K562 (cell line): Measurements from ENCODE around the gene DVL2. TPM values are rescaled to one million over a fixed set of nuclear protein-coding genes. Genes with fewer than 3 reads are reported as not detected.

Experiments used
- ATAC-seq: fragments of 200-7000 bp; cut with Tn5 transposase; 3 replicates; pipeline ENCODE4 v1.9.1; 2020; ENCODE audit warnings: moderate library complexity
- BruUV-seq: library from RNA; stranded (reverse); fragments of 400-500 nt; replicated peaks from 2 replicates; lab custom pipeline; 2021; lab: Mats Ljungman, UMichigan
- CTCF ChIA-PET: fragments of 300-600 bp; formaldehyde crosslinking; extraction: SDS; loops from one replicate; lab custom pipeline; 2021; ENCODE audit warnings: low intra/inter-chr PET ratio; lab: Yijun Ruan, JAX
- POLR2A ChIA-PET: fragments of 300-600, 350-650 bp; sonication (Branson Sonifier 250); formaldehyde crosslinking; extraction: SDS; loops from one replicate; lab custom pipeline; 2021; ENCODE audit warnings: antibody characterized with exemption, inconsistent platforms; lab: Yijun Ruan, JAX
- DNase-seq, 4 experiments: peaks; one replicate each; pipeline versions ENCODE4 v3.0.0 to v3.0.0-alpha.2; 2011 to 2018; ENCODE audit warnings: low spot score in 3 of 4, mixed read lengths in 3 of 4; ENCODE audit errors: extremely low read depth in 1 of 4
- FAIRE-seq: peaks from 2 replicates; lab custom pipeline; 2011; peaks lifted over from hg19 to GRCh38; lab: Jason Lieb, UNC
- H2AFZ ChIP-seq: 2 replicates; pipeline ENCODE4 v1.6.0; 2011; ENCODE audit warnings: low read depth, low read length, control low read depth, inconsistent platforms
- H3K27ac ChIP-seq: fragments of 200-600 bp; 3 replicates; pipeline ENCODE4 v1.8.0; 2011; ENCODE audit warnings: low read depth, mild to moderate bottlenecking, control low read depth, inconsistent platforms, low read length, moderate library complexity, mixed read lengths; ENCODE audit errors: extremely low read depth
- H3K27me3 ChIP-seq, 2 experiments: fragments of 300-600 bp in 1 of 2; 2 replicates in 1 of 2; 3 replicates in 1 of 2; pipeline versions ENCODE4 v1.6.0 to v1.8.0; 2011; ENCODE audit warnings: inconsistent platforms in 2 of 2, low read length in 2 of 2, mild to moderate bottlenecking in 1 of 2, mixed read lengths in 1 of 2, moderate library complexity in 1 of 2; ENCODE audit not compliant: control insufficient read depth in 2 of 2, insufficient read depth in 2 of 2
- H3K36me3 ChIP-seq: fragments of 300-600 bp; 3 replicates; pipeline ENCODE4 v1.8.0; 2011; ENCODE audit warnings: mild to moderate bottlenecking, low read length, inconsistent platforms; ENCODE audit not compliant: control insufficient read depth, insufficient read depth
- H3K4me1 ChIP-seq, 2 experiments: fragments of 200-600 bp in 1 of 2; replicated peaks in 1 of 2; 2 replicates in 1 of 2; 3 replicates in 1 of 2; pipeline versions ENCODE4 v1.5.1 to v1.8.0; 2011; ENCODE audit warnings: inconsistent platforms in 2 of 2, low read length in 2 of 2, mild to moderate bottlenecking in 1 of 2, mixed read lengths in 1 of 2, moderate library complexity in 1 of 2; ENCODE audit not compliant: control insufficient read depth in 2 of 2, insufficient read depth in 2 of 2
- H3K4me2 ChIP-seq: 2 replicates; pipeline ENCODE4 v1.6.1; 2011; ENCODE audit warnings: low read length, control low read depth, inconsistent platforms, mixed read lengths; ENCODE audit not compliant: insufficient read depth
- H3K4me3 ChIP-seq: fragments of 200-600 bp; sonication (generic), shearing (Covaris generic); 2 replicates; pipeline ENCODE4 v1.5.1; 2016; ENCODE audit warnings: control low read depth, inconsistent platforms
- H3K79me2 ChIP-seq: fragments of 200-600 bp; 3 replicates; pipeline ENCODE4 v1.8.0; 2011; ENCODE audit warnings: low read length, inconsistent platforms; ENCODE audit not compliant: control insufficient read depth, insufficient read depth
- H3K9ac ChIP-seq, 2 experiments: 2 replicates each; pipeline versions ENCODE4 v1.6.0 to v1.6.1; 2011; ENCODE audit warnings: low read depth in 2 of 2, low read length in 2 of 2, control low read depth in 1 of 2, inconsistent platforms in 1 of 2, mild to moderate bottlenecking in 1 of 2, mixed read lengths in 1 of 2; ENCODE audit not compliant: insufficient read depth in 1 of 2
- H3K9me1 ChIP-seq: one replicate; pipeline ENCODE4 v1.6.0; 2011; ENCODE audit warnings: inconsistent platforms, mild to moderate bottlenecking, low read length, moderate library complexity; ENCODE audit not compliant: control insufficient read depth, insufficient read depth
- H3K9me3 ChIP-seq: replicated peaks from 2 replicates; pipeline ENCODE4 v1.5.1; 2011; ENCODE audit warnings: low read depth, low read length, inconsistent platforms; ENCODE audit not compliant: control insufficient read depth, insufficient read depth
- H4K20me1 ChIP-seq: replicated peaks from 2 replicates; pipeline ENCODE4 v1.6.1; 2011; ENCODE audit warnings: low read length, inconsistent platforms, mixed read lengths; ENCODE audit not compliant: control insufficient read depth, insufficient read depth
- DACH1 ChIP-seq: fragments of 450-650 bp; IDR thresholded peaks from 2 replicates; pipeline ENCODE4 v1.6.1; 2018; ENCODE audit not compliant: partially characterized antibody
- FOS ChIP-seq: IDR thresholded peaks from 3 replicates; pipeline ENCODE4 v1.6.1; 2011; ENCODE audit not compliant: insufficient read length; ENCODE audit errors: extremely low read depth
- FOSL1 ChIP-seq: fragments of 200-800 bp; sonication (Bioruptor generic); conservative IDR thresholded peaks from 2 replicates; pipeline ENCODE4 v1.6.1; 2016; ENCODE audit warnings: missing genetic modification characterization, missing compliant biosample characterization
- MEF2D ChIP-seq: conservative IDR thresholded peaks from 2 replicates; pipeline ENCODE4 v1.6.1; 2016; ENCODE audit warnings: low read depth, missing genetic modification characterization, missing compliant biosample characterization
- NEUROD1 ChIP-seq: fragments of 150-350 bp; IDR thresholded peaks from 2 replicates; pipeline ENCODE4 v1.6.1; 2014; ENCODE audit warnings: borderline replicate concordance, low read length, low read depth; ENCODE audit not compliant: partially characterized antibody
- NFE2L1 ChIP-seq: fragments of 450-650 bp; IDR thresholded peaks from 2 replicates; pipeline ENCODE4 v1.6.1; 2016; ENCODE audit warnings: missing genetic modification characterization, low read depth, mild to moderate bottlenecking, missing compliant biosample characterization, moderate library complexity, borderline replicate concordance
- NR2F6 ChIP-seq: fragments of 450-650 bp; formaldehyde crosslinking; IDR thresholded peaks from 2 replicates; pipeline ENCODE4 v1.4.0; 2020; ENCODE audit warnings: mild to moderate bottlenecking
- RBM34 ChIP-seq: fragments of 200-400 bp; formaldehyde crosslinking; IDR thresholded peaks from 2 replicates; pipeline ENCODE4 v1.6.1; 2018; ENCODE audit warnings: low read length, borderline replicate concordance; ENCODE audit not compliant: insufficient read depth
- SP1 ChIP-seq: sonication (generic); formaldehyde crosslinking; IDR thresholded peaks from 2 replicates; pipeline ENCODE4 v1.8.1; 2022; ENCODE audit warnings: mild to moderate bottlenecking, missing genetic modification reagents
- SREBF1 ChIP-seq: fragments of 150-350 bp; IDR thresholded peaks from 2 replicates; pipeline ENCODE4 v1.6.1; 2014; ENCODE audit warnings: antibody characterized with exemption, low read depth, low read length, borderline replicate concordance
- ZKSCAN1 ChIP-seq: fragments of 150-350 bp; IDR thresholded peaks from 2 replicates; pipeline ENCODE4 v1.6.1; 2016; ENCODE audit warnings: low read depth, low read length
- ZNF347 ChIP-seq: fragments of 450-650 bp; formaldehyde crosslinking; IDR thresholded peaks from 2 replicates; pipeline ENCODE4 v1.4.0; 2020; ENCODE audit warnings: low read depth, mild to moderate bottlenecking, moderate library complexity
- ZNF75A ChIP-seq: fragments of 450-650 bp; formaldehyde crosslinking; IDR thresholded peaks from 2 replicates; pipeline ENCODE4 v1.4.0; 2020; ENCODE audit warnings: mild to moderate bottlenecking
- WGBS: fragments of 100-300 bp; shearing (Covaris generic); methylation state at CpG from one replicate; pipeline ENCODE4 v1.1.6; 2016; ENCODE audit warnings: low coverage, mixed read lengths; ENCODE audit not compliant: insufficient coverage; ENCODE audit errors: missing lambda C conversion rate; 5-methylcytosine and 5-hydroxymethylcytosine counted together
- in situ Hi-C: fragments of 300-500 bp; cut with MboI; formaldehyde crosslinking; loops from 4 replicates; pipeline ENCODE4 v1.15.0; 2018; ENCODE audit warnings: inconsistent platforms, mixed read lengths
- intact Hi-C: fragments of 100-400 bp; cut with micrococcal nuclease; formaldehyde crosslinking; loops from 2 replicates; pipeline ENCODE4 v1.14.2; 2022
- polyA plus RNA-seq, 8 experiments: library from polyadenylated mRNA; depleted of rRNA in 4 of 8; stranded (reverse) in 5 of 8; unstranded in 3 of 8; fragments of >200 nt; fragmentation: Nextera tagmentation in 2 of 8; fragmentation: Illumina TruSeq in 1 of 8; extraction: Ambion mirVana in 2 of 8; extraction: Trizol in 1 of 8; gene quantifications; 2 replicates each; pipeline versions ENCODE4 v1.2.1 to v1.2.3, GENCODE V29; 2011 to 2014; ENCODE audit warnings: inconsistent platforms in 1 of 8, missing spikeins in 1 of 8
- total RNA-seq, 7 experiments: library from RNA; depleted of rRNA in 6 of 7; stranded (reverse); fragments of >200 nt in 6 of 7; fragmentation: Illumina TruSeq in 2 of 7; extraction: Trizol in 2 of 7; gene quantifications; 2 replicates each; pipeline versions ENCODE4 v1.2.1 to v1.2.3, GENCODE V29; 2011 to 2021; ENCODE audit warnings: low replicate concordance in 1 of 7
- TF ChIP-seq, protein P1 (sequence below): sonication (generic); formaldehyde crosslinking; IDR thresholded peaks from 2 replicates; pipeline ENCODE4 v1.8.0; 2022; ENCODE audit warnings: missing genetic modification reagents, mild to moderate bottlenecking, moderate library complexity, borderline replicate concordance
- TF ChIP-seq, protein P2 (sequence below): fragments of 250-450 bp; sonication (Bioruptor Pico); IDR thresholded peaks from 2 replicates; pipeline ENCODE4 v1.8.0; 2021; ENCODE audit warnings: moderate library complexity, mild to moderate bottlenecking, inconsistent platforms
- TF ChIP-seq, protein P3 (sequence below): fragments of 250-450 bp; sonication (Bioruptor Pico); IDR thresholded peaks from 2 replicates; pipeline ENCODE4 v1.8.0; 2022; ENCODE audit warnings: inconsistent platforms, mild to moderate bottlenecking, moderate library complexity, borderline replicate concordance

DVL2 gene
- total and polyA plus RNA-seq, 9 of the 15 experiments (the other 6 are each of a cell fraction or from before 2014, with no cell fraction given): 1.3 to 49.5 (median 24.3) TPM

DNA sequence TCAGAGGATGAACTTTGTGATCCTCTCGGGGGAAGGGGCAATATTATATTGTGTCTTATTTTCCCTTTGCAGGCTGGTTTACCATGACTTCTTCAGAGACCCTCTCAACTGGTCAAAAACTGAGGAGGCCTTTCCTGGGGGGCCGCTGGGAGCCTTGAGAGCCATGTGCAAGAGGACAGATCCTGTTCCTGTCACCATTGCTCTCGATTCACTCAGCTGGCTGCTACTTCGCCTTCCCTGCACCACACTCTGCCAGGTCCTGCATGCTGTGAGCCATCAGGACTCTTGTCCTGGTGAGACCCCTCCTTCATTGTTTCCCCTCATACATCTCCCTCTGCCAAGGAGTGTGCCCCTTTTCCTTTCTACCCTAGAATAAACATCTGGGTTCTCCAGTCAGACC lies 20.2 kb upstream of the DVL2 start (continued):
- TF ChIP-seq NEUROD1: no peak
- TF ChIP-seq ZNF75A: no peak
- TF ChIP-seq NFE2L1: no peak
- TF ChIP-seq DACH1: no peak
- TF ChIP-seq, protein P1, sequence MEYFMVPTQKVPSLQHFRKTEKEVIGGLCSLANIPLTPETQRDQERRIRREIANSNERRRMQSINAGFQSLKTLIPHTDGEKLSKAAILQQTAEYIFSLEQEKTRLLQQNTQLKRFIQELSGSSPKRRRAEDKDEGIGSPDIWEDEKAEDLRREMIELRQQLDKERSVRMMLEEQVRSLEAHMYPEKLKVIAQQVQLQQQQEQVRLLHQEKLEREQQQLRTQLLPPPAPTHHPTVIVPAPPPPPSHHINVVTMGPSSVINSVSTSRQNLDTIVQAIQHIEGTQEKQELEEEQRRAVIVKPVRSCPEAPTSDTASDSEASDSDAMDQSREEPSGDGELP: no peak

DNA sequence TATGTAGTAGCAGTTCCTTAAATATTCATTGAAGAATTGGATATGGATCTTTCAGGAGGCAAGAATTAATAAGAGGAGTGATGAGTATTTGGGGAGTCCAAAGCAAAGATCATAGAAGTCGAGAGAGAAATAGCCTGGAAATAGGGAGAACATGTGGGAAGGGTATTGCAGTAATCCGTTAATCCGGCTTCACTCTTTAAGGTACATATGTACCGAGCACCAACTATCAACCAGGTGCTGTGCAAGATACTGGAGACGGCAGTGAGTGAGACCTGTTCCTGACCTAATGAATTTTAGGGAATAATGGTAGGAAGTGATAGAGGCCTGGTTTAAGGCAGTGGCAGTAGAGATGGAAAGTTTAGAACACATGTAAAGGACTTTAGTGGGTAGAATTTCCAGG lies 18.8 kb upstream of the DVL2 start:
- H3K9ac ChIP-seq: peak overlapping the region; percentile 94 to 98; a peak in 3 of 4 replicates
- ATAC-seq: no peak
- ChIA-PET POLR2A (no interaction called here), CTCF (no interaction called here)
- no peaks in the 10 kb centered on the region for H3K27me3 ChIP-seq
- H3K4me2 ChIP-seq: peak overlapping the region; percentile 98
- peaks cover 51% of the 10 kb centered on the region for H3K79me2 ChIP-seq
- no peaks in the 10 kb centered on the region for H3K9me1 ChIP-seq
- no peak for FAIRE-seq
- BruUV-seq: no TSS peak
- no peaks in the 10 kb centered on the region for H4K20me1 ChIP-seq
- peaks cover 51% of the 10 kb centered on the region; the same call in 2 of the 3 replicates for H3K36me3 ChIP-seq
- intact Hi-C loops: loop anchor here (2.0 kb wide), 1 partner anchor 14 kb away; the partner anchor contains the start of gene PHF23
- H3K4me1 ChIP-seq: peaks cover 13 to 19% of the 10 kb centered on the region in 2 experiments; a peak in 4 of 5 replicates
- in situ Hi-C loops: no loop called here
- no peaks in the 10 kb centered on the region for H3K9me3 ChIP-seq
- peak overlapping the region; percentile 95 for H3K4me3 ChIP-seq
- WGBS: 0% methylated on average over 4 of the region's 5 CpGs
- TF ChIP-seq, protein P1: no peak
- TF ChIP-seq FOS: no peak
- TF ChIP-seq SP1 (CRISPR knock-in tag): no peak
- no peak for TF ChIP-seq MEF2D (tag)
- TF ChIP-seq NR2F6: no peak
- no peak for TF ChIP-seq ZNF347 (CRISPR knock-in tag)
- TF ChIP-seq RBM34: no peak
- TF ChIP-seq FOSL1 (tag): no peak
- TF ChIP-seq SREBF1: no peak
- TF ChIP-seq, protein P2, sequence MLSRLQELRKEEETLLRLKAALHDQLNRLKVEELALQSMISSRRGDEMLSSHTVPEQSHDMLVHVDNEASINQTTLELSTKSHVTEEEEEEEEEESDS (CRISPR knock-in tag): no peak
- TF ChIP-seq ZKSCAN1: no peak
- TF ChIP-seq, protein P3, sequence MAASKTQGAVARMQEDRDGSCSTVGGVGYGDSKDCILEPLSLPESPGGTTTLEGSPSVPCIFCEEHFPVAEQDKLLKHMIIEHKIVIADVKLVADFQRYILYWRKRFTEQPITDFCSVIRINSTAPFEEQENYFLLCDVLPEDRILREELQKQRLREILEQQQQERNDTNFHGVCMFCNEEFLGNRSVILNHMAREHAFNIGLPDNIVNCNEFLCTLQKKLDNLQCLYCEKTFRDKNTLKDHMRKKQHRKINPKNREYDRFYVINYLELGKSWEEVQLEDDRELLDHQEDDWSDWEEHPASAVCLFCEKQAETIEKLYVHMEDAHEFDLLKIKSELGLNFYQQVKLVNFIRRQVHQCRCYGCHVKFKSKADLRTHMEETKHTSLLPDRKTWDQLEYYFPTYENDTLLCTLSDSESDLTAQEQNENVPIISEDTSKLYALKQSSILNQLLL (CRISPR knock-in tag): no peak
- H2AFZ ChIP-seq: no peak overlapping the region; the same call in 1 of the 2 replicates
- DNase-seq: no peak
- H3K27ac ChIP-seq: peak overlapping the region; percentile 96
